HG02798 (cell line): ENCODE measurements around the gene SLC23A2.
"Not testable (repeated sequence)": the region's sequence is repeated elsewhere in the genome, so short reads cannot be mapped to it uniquely, and the experiment has no call there.

Experiments
- ATAC-seq: cut with Tn5 transposase; IDR thresholded peaks from one replicate; pipeline ENCODE4 v1.9.1; 2021; ENCODE audit warnings: mild to moderate bottlenecking; ENCODE audit not compliant: unreplicated experiment, poor library complexity

SLC23A2 gene

DNA sequence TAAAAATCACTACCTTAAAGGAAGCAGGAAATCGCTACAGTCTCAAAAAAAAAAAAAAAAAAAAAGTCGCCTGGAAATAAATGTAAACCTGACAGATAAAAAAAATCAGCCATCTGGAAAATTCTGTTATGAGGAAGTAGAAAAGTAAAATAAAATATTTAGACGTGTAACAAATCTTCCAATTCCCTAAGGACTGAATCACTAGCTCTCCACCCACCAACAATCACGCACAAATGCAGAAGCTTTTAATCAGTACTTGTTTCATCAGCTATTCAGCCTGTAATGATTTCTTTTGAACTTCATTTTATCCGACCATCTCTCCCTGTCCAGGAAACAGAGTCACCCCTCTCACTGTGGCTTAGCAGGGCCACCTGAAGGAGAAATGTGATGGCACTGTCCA lies 59.0 kb downstream of the SLC23A2 start:
- no peak for ATAC-seq

DNA sequence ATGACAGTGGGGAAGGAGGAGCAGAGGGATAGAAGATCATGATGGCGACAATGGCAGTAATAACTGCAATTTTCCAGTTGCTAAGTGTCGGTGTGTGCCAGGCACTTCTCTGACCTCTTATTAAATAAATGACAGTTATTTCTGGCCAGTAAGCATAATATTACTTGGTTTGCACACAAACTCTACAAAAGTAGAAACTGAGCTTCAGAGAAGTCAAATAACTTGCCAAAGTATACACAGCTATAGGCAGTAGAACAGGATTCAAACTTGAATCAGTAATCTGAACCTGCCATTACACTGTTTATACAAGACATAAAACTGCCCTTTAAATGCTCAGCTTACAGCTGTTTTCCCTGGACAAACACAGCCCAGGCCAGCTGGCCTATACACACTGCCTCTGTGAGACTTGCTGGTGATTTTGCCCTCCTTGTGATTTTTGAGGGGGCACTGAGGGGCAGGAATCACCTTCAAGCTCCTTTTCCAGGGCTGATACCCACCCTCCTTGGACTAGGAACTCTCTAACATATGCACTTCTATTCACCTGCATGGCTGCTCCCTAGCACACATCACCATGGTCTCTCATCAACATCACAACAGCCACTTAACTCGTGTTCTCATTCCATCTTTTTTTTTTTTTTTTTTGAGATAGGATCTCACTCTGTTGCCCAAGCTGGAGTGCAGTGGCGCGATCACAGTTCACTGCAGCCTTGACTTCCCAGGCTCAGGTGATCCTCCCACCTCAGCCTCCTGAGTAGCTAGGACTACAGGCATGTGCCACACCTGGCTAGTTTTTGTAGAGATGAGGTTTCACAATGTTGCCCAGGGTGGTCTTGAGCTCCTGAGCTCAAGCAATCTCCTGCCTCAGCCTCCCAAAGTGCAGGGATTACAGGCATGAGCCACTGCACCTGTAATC lies 63.6 kb downstream of the SLC23A2 start:
- ATAC-seq = no peak

DNA sequence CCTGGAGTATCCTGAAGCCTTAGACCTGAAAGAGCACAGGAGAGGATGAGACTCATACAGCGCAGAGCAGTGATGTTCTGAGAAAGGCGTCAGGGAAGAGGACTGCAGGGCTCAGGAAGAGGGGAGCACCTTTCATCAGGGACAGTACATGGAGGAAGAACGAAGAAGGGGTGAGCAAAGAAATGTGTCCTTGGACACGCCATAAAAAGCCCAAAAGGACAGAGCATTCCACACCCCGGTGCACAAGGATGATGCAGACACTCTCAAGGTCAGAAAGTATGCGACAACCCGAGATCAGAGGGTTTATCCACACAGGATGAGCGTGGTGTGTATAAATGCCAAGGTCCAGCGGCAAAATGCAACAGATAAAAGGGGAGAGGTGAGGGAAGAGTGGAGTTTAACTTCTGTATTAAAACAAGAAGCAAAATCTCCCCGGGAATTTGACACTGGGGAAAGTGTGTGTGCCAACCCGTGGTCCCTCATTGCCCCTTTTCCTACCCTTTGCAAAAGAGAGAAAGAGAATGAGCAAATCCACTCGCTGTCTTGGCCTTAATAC lies 64.4 kb downstream of the SLC23A2 start:
- ATAC-seq = no peak

DNA sequence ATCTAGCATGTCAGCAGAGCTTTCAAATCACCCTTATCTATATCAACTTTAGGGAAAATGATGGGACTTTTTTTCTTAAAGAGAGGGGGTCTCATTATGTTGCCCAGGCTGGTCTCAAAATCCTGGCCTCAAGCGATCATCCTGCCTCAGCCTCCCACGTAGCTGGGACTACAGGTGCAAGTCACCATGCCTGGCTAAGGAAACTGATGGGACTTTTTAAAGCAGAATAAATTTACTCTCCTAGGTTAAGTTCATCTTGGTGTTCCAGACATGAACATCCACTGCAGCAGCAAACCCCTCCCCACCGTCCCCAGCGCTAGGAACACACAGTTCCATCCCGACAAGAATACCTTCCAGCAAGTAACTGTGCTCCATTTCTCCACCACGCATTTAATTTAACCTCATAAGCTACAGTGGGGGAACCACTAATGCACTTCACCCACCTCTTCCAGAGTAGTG lies 64.9 kb downstream of the SLC23A2 start:
- no peak for ATAC-seq

DNA sequence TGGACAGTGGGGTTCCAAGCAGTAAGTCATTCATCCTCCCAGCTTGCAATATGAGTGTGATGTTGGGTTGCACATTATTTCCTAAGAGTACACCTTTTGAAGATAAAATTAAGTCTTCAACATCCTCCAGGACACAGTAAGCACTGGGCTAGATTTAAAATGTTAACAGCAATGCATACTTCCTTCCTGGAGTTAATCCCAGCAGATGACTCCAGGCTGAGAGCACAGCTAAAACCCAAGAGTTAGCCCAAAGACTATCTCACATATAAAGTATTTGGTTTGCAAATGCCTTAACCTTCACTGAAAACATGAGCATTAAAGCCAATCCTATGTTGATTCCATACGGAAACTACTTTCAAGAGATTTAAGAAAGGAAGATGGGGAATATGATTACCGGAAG lies 69.2 kb downstream of the SLC23A2 start:
- no peak for ATAC-seq

DNA sequence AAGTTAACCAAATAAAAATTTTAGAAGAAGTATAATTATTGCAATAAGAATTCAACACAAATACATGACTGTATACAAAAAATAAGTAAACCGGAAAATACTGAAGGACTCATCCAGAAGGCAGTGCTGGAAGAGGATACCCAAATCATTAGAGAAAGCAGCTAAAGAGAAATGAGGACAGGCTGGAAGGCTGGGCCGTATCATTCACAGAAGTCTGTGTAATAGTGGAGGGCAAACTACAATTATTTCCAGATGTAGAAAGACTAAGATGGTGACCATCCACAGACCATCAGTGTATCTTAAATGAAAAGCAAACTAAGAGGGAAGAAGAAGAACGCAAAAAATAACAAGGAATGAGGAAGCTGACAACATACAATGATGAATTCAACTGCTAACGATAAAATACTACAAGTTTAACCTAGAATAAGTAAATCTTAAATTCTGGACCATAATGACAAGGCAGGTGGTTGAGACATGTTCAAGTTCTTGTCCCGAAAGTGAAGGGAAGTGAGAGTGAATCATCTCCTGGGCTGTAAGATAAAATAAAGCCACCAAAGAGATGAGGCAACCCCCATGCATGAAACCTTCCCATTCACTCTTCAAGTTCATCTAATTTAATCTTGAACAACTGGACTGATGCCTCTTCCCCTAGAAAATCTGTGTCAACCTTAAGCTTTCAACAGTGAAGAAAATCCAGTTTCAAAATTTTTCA lies 71.5 kb downstream of the SLC23A2 start:
- ATAC-seq = no peak

DNA sequence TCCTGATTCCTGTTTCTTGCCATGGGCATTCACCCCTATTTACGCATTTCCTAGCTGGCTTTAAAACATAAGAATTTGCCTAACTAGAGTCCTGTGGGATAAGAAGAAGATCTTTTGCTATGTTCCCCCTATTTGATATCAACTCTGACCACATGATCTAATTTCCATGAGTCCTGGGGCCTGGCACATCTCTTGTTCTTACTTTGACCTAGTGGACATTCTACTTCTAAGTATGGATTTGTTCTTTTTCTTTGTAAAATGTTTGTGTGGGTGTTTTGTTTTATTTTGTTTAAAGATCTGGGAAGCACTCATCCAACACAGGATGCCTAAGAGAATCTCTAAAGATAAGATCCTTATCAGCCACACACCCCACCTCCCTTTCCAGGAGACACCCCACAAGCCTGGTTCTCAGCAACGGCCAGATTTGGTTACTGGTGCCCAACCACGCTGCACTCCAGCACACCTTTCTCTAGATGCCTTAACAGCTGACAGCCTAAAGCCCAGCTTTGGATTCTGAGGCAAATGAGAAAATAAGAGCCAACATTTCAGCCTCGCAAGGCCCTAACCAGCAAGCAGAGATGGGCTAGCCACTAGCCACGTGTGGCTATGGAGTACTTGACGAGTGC lies 74.7 kb downstream of the SLC23A2 start:
- ATAC-seq = no peak

DNA sequence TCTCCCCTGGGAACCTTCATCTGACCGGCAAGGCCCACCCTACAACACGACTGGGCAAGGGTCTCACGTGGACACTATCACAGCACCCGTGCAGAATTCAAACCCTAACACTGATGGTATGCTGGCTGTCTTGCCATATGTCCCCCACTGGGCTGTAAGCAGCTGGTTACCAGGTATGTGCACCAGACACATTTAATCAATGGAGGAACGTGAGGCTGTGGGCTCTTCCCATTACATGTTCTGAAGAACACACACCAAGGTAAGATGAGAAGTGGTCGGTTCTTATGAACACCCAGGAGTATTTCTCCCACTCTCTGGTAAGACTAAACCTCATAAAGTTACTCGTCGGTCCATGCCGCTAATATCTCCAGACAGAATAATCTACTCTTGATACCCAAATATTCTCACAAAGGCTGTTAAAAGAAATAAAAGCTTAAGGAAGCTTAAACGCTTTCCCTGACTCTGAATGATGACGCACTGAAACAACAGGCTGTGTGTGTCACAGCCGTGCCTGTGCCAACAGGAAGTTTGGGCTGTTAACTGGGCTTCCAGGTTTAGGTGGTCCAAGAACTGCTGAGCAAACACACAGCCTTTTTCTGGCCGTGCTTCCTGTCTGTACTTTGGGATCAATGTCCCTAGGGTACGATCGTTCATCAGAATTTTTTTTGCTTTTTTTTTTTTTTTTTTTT lies 75.3 kb downstream of the SLC23A2 start:
- no peak for ATAC-seq

DNA sequence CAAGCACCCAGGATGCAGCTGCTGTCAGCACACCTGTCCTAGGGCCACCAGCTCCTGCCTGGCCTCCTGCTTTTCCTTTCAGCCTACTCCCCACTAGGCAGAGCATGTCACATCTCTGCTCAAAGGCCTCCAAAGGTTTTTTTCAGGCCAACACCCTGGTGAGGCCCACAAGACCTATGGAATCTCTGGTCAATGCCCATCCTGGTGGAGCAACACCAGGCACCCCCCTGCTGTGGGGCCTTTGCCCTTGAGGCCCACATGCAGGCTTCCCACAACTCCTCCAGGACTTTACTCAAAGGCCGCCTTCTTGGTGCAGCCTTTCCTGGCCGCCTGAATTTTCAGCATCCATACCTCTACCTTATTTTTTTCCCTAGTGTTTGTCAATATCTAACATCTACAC lies 76.9 kb downstream of the SLC23A2 start:
- no peak for ATAC-seq

DNA sequence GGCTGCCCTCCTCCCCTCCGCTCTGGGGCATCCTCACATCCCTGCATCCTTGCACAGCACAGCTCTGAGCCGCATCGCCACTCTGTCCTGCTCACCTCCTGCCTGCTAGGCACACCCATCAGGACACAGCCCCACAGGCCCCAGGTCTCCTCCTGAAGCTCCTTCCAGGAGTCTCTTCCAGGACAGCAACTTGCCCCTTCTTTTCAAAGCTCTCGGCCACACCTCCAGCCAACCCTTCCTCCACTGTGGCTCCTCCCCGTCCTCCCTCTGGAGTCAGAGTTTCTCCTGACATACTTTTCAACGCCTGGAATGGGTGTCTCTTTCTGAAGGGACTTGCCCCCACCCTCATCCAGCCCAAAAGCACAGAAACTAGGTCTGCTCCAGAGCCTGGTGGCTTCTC lies 77.3 kb downstream of the SLC23A2 start:
- ATAC-seq = no peak

DNA sequence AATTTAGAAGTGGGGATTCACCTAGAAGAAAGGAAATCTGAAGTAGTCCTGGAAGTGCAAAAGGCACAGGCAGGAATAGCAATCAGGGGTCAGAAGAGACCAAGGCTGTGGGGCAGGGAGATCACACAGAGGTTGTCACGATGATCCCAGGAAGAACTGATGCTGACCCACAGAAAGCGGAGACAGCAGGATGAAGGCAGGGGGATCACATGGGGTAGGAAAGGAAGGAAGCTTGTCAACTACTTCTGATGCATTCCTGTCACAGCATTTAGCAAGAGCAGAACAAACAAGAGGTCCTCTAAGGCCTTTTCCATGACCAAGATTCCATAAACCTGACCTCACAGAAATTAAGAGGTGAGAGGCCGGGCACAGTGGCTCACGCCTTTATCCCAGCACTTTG lies 79.1 kb downstream of the SLC23A2 start:
- no peak for ATAC-seq

DNA sequence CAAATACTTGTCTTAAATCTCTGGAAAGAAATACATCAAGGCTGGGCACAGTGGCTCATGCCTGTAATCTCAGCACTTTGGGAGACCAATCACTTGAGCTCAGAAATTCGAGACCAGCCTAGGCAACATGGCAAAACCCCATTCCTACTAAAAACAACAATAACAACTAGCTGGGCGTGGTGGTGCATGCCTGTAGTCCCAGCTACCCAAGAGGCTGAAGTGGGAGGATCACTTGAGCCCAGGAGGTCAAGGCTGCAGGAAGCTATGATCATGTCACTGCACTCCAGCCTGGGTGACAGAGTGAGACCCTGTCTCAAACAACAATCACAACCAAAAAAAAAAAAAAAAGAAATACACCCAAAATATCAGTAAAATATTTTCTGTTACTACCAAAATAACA lies 80.0 kb downstream of the SLC23A2 start:
- not testable (repeated sequence) for ATAC-seq

DNA sequence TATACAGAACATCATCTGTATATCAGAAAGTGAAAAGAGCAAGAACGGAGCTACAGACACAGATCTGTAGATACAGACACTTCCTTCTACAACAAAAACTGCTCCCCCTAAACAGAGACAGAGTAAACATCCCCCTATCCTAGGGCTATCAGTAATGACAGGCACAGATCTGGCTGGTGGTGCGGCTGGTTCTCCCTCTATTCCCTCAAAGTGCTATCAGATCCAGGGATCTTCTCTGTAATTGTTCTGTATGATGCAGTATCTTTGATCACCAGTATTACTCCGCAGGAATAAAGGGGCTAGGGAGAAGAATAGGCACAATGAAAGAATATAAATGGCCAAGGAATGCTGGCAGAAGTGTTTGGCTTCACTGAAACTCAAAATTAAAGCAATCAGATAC lies 80.7 kb downstream of the SLC23A2 start:
- no peak for ATAC-seq

DNA sequence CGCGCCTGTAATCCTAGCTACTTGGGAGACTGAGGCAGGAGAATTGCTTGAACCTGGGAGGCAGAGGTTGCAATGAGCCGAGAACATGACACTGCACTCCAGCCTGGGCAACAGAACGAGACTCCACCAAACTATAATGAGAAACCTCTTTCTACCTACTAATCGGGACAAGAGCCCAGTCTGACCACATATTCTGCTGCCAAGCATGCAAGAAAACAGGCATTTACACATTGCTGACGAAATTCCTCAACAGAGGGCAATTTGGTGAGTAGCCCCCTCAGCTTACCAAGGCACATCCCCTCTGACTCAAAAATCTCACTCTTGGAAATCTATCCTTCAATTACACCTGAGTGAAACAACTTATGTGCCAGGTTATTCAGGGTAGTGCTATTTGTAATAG lies 81.2 kb downstream of the SLC23A2 start:
- no peak for ATAC-seq

DNA sequence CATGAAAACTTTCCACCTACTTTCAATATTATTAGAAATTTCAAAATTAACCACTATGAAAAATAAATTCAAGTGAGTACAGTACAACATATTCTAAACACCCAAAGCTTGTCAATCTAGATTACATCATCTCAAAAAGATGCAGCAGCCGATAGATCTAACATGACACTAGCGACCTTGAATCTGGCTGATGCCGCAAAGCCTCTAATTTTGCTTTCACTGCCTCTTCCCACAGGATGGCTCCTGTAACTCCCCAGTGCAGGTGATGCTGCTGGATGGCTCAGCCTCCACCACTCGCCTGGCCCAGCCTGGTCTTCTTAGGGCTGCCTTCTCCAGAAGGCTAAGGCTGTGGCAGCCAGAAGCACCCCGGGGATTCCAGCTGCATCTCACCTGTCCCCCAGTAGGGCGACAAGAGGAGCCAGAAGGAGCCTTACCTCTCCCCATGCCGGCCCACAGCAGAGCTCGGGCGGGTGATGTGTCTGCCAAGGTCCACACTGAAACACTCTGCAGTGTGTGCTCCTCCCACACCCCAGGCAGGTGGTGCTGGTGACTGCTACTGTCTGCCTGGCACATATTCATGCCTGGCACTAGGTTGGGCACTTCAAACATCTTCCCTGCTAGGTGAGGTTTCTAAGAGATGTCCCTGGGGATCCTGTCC lies 82.1 kb downstream of the SLC23A2 start:
- no peak for ATAC-seq

DNA sequence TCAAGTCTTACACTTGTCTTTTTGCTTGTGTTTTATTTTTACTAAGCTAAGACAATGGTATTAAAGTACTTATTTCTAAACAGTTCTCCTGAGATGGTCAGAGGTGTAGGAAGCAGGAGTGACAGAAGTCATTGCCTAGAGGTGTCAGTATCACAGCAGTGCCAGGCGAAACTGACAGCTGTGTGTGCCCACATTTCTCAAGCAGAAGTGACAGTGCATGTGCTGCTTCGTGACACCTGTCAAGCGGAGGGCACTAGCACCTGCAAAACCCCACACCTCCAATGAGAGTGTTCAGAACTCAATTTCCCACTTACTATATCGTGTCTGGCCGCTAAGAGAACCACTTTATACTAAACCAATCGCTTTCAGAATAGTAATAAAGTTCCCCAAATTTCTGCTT lies 82.8 kb downstream of the SLC23A2 start:
- peak; percentile 64 for ATAC-seq

DNA sequence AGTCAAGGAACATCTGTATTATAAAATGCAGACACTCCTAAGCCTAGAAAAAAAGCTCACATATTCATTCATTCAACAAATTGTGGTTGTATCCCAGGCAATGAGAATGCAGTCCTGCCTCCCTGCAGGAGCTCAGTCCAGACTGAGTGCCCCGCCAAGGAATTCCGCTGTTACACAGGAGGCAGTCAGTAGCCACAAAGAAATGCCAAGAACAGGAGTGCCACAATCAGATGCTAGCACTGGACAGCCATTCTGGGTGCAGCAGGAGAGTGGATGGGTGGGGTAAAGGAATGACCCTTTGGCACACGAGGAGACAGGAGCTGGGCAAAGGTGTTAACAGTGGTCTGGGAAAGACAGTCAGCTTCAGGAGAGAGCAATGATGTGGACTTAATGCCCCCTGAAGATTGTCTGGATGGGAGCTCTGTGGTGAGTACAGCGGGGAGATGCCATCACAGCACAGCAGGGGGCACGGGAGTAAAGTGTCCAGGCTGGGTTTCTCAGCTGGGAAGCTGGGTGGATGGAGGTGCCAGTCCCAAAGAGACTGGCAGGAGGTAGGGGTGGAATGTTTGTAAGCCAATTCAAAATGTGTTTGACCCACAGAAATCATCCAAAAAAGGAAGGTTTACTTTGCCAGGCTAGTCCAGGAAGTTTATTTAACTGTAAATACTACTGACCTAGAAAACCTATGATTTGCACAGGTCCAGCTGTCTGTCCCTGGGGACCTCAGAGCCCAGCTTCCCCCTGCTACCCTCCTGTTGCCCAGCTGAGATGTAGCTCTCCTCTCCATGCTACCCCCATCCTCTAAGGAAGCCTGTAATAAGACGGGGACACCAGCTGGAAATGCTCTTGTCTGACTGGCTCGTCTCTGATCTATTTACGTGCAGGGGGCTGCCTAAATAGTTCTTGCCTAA lies 84.1 kb downstream of the SLC23A2 start:
- no peak for ATAC-seq

DNA sequence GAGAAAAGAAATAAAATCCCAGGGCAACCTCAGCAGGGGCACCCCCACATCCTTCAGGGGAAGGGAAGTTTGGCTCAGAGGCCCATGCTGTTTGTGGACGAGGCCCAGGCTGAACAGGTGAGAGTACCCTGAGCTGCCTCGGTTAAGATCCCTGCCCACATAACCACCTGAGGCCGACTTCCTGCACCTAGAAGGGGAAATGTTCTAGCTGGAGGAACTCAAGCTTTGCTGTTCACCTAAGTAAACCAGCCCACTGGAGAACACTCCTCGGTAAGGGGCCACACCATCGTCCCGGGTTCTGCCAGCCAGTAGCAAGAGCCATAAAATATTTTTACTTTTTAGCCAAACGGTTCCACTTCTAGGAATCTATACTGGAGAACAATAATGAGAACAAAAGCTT lies 88.2 kb downstream of the SLC23A2 start:
- no peak for ATAC-seq
